Neural crest cell (in vitro differentiated cells): ENCODE measurements around the gene ACTG1. TPM values are rescaled to one million over a fixed set of nuclear protein-coding genes. Genes with fewer than 3 reads are reported as not detected.

Experiments
- DNase-seq: peaks from one replicate; pipeline ENCODE4 v3.0.0; 2021; ENCODE audit warnings: low read depth, mixed read lengths, low spot score
- H3K27ac Mint-ChIP-seq: one replicate; pipeline ENCODE4 v1.8.0; 2021; ENCODE audit warnings: mild to moderate bottlenecking, mixed read lengths; ENCODE audit not compliant: unreplicated experiment
- H3K27me3 Mint-ChIP-seq: 2 replicates; pipeline ENCODE4 v1.8.0; 2021; ENCODE audit warnings: low read depth, mild to moderate bottlenecking, mixed read lengths
- H3K36me3 Mint-ChIP-seq: 2 replicates; pipeline ENCODE4 v1.8.0; 2021; ENCODE audit warnings: low read depth, mild to moderate bottlenecking, mixed read lengths
- H3K4me1 Mint-ChIP-seq: 2 replicates; pipeline ENCODE4 v1.8.0; 2021; ENCODE audit warnings: mixed read lengths
- H3K4me3 Mint-ChIP-seq: one replicate; pipeline ENCODE4 v1.8.0; 2021; ENCODE audit warnings: mild to moderate bottlenecking, mixed read lengths
- H3K9me3 Mint-ChIP-seq: 2 replicates; pipeline ENCODE4 v1.8.0; 2021; ENCODE audit warnings: mixed read lengths
- CTCF ChIP-seq: fragments of 200-600 bp; sonication (generic); conservative IDR thresholded peaks from 2 replicates; pipeline ENCODE4 v1.5.0; 2021; ENCODE audit warnings: antibody characterized with exemption, mild to moderate bottlenecking
- total RNA-seq: library from RNA; stranded (reverse); gene quantifications from 2 replicates; pipeline ENCODE4 v1.2.1, GENCODE V29; 2021

The ACTG1 gene
- total RNA-seq, 1 donor from 2014 or later: 4,235 TPM

GRCh38 chr17:81528384-81528650 lies 15.7 kb upstream of the ACTG1 start:
- DNase-seq: no peak
- TF ChIP-seq CTCF: no peak
- Mint-ChIP-seq H3K27ac (no peak overlapping the region), H3K36me3 (no peaks in the 10 kb centered on the region), H3K27me3 (peaks cover 2% of the 10 kb centered on the region), H3K4me1 (peaks cover 1% of the 10 kb centered on the region), H3K9me3 (peaks cover under 1% of the 10 kb centered on the region), H3K4me3 (no peak overlapping the region)

- Mint-ChIP-seq H3K36me3 (no peaks in the 10 kb centered on the region), H3K27me3 (peaks cover 5% of the 10 kb centered on the region), H3K27ac (no peak within 1 kb of the TSS), H3K4me3 (no peak within 1 kb of the TSS), H3K9me3 (no peaks in the 10 kb centered on the region), H3K4me1 (peaks cover 6% of the 10 kb centered on the region)
- DNase-seq: no peak
- no peak for TF ChIP-seq CTCF
Observed at GRCh38 chr17:81527591-81528383, 15.2 kb upstream of the ACTG1 start, which contains the start of gene FSCN2. TSS of gene FSCN2 (plus strand) at chr17:81528377. CDS start at chr17:81528532, 155 bp downstream.

- H3K4me3 Mint-ChIP-seq: no peak overlapping the region
- no peak overlapping the region for H3K27ac Mint-ChIP-seq
- no peaks in the 10 kb centered on the region for H3K9me3 Mint-ChIP-seq
- peaks cover 13% of the 10 kb centered on the region for H3K27me3 Mint-ChIP-seq
- no peak for TF ChIP-seq CTCF
- H3K4me1 Mint-ChIP-seq: peaks cover 7% of the 10 kb centered on the region
- no peak for DNase-seq
- no peaks in the 10 kb centered on the region for H3K36me3 Mint-ChIP-seq
Observed at GRCh38 chr17:81526662-81527571, 14.3 kb upstream of the ACTG1 start.

GRCh38 chr17:81524865-81525159 lies 12.2 kb upstream of the ACTG1 start:
- Mint-ChIP-seq H3K9me3 (no peaks in the 10 kb centered on the region), H3K4me3 (no peak overlapping the region), H3K36me3 (no peaks in the 10 kb centered on the region), H3K27me3 (peaks cover 33% of the 10 kb centered on the region), H3K4me1 (peaks cover 13% of the 10 kb centered on the region), H3K27ac (no peak overlapping the region)
- no peak for DNase-seq
- TF ChIP-seq CTCF: no peak

GRCh38 chr17:81524039-81524864 lies 11.7 kb upstream of the ACTG1 start:
- no peak for TF ChIP-seq CTCF
- Mint-ChIP-seq H3K4me1 (peaks cover 13% of the 10 kb centered on the region), H3K27me3 (peaks cover 35% of the 10 kb centered on the region), H3K9me3 (no peaks in the 10 kb centered on the region), H3K27ac (no peak overlapping the region), H3K36me3 (no peaks in the 10 kb centered on the region), H3K4me3 (no peak overlapping the region)
- no peak for DNase-seq
